GM20000 (cell line): Measurements from ENCODE around the gene NPLOC4.
"Not testable (repeated sequence)": the region's sequence is repeated elsewhere in the genome, so short reads cannot be mapped to it uniquely, and the experiment has no call there.

Experiments used
- DNase-seq: peaks from one replicate; pipeline ENCODE4 v3.0.0; 2012; ENCODE audit warnings: low spot score
- CTCF ChIP-seq: IDR thresholded peaks from 2 replicates; pipeline ENCODE4 v1.5.1; 2012; ENCODE audit warnings: mild to moderate bottlenecking, control low read depth; ENCODE audit errors: extremely low read depth, missing control alignments

The NPLOC4 gene

GRCh38 chr17:81534157-81535006 lies 102.5 kb downstream of the NPLOC4 start:
- TF ChIP-seq CTCF, result no peak
- no peak for DNase-seq

- no peak for DNase-seq
- TF ChIP-seq CTCF, result no peak
These were observed 103.4 kb downstream of the NPLOC4 start for GRCh38 chr17:81533339-81534141.

- TF ChIP-seq CTCF, result no peak
- DNase-seq, result no peak
These were observed 104.2 kb downstream of the NPLOC4 start for GRCh38 chr17:81532490-81533287.

GRCh38 chr17:81531998-81532404 lies 104.9 kb downstream of the NPLOC4 start:
- DNase-seq, result not testable (repeated sequence)

- DNase-seq, result not testable (repeated sequence)
These were observed 105.9 kb downstream of the NPLOC4 start for GRCh38 chr17:81531013-81531412.

- TF ChIP-seq CTCF, result no peak
- DNase-seq, result no peak
These were observed 107.5 kb downstream of the NPLOC4 start for GRCh38 chr17:81529437-81529803.

- TF ChIP-seq CTCF, result no peak
- no peak for DNase-seq
These were observed 108.1 kb downstream of the NPLOC4 start for GRCh38 chr17:81528651-81529436.
